ENCODE results near the gene CACNA1A. TPM values are rescaled to one million over a fixed set of nuclear protein-coding genes. Genes with fewer than 3 reads are reported as not detected.

The CACNA1A gene
- total RNA-seq, 1 donor, result 1.4 TPM

DNA sequence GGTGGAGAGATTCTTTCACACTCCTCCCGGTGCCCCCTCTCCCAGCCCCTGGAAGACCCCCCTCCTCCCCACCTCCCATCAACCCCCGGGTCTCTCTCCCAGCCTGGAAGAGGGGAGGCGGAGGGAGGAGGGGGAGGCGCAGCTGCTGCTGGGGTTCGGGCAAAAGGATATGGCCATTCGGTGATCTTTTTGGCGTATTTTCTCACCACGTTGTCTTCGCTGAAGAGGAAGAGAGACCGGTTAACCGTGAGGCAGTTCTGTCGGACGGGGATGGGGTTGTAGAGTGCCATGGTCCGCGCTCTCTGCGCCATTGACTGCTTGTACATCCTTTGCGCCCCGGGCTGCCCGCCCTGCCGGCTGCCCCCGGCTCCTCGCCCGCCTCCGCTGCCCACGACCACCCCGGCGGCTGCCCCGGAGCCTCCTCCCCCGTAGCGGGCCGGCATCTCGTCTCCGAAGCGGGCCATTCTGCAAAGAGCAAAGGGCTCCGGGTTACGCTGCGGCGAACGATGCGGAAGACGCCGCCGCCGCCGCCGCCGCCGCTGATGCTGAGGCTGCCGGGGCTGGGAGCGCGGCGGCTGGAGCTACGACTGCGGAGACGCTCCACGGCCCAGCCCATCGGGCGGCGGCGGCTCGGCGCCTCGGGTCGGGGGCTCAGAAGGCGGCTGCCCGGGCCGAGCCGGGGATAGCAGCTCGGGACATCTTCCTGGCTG is 363 bp downstream of the CACNA1A start:
- no peak for TF ChIP-seq CTCF (IDR thresholded peaks at IDR 0.05; ENCODE audit: extremely low read depth, low read depth, low read length)
- Histone ChIP-seq H3K4me2 (ENCODE audit: insufficient read depth, low read length) (peak overlapping the region; percentile 47), H3K36me3 (ENCODE audit: insufficient read depth, low read length) (no peaks in the 10 kb centered on the region), H3K4me3 (ENCODE audit: insufficient read depth, low read length) (peak overlapping the region; percentile 73), H3K4me1 (ENCODE audit: insufficient read depth, low read length) (peaks cover 8% of the 10 kb centered on the region), H3K79me2 (ENCODE audit: insufficient read depth, low read length) (no peaks in the 10 kb centered on the region), H4K20me1 (ENCODE audit: insufficient read depth, low read length) (no peaks in the 10 kb centered on the region), H3K27me3 (ENCODE audit: insufficient read depth, low read length) (peaks cover 50% of the 10 kb centered on the region), H2AFZ (ENCODE audit: low read length) (peak overlapping the region; percentile 46), H3K27ac (ENCODE audit: low read depth, low read length) (no peak overlapping the region), H3K9me3 (ENCODE audit: low read depth, low read length) (no peaks in the 10 kb centered on the region)
- peak; percentile 90 for DNase-seq (ENCODE audit: insufficient read length, low spot score, missing footprints)

DNA sequence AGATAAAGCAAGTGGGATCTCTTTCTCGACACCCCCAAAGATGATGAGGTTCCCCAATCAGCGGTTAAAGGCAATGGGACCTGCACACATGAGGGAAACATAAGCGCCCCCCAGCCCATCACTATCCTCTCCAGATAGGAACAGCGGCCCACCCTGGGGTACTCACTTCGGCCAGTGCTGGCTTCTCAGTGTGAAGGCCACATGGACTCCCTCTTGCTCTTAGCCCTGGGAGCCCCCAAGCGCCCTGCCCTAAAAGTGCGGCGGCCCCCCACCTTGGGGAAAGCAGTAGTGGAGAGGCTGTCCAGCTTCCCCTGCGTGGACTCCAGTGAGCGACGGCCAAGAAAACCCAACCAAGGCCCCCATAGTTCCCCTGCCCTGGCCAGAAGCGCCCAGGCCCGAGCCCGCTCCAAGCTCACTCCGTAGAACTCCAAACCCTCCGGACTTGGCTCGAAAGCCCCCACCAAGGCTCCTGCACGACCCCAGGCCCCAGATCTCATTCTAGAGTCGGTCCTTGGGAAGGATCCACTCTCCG is 1.0 kb downstream of the CACNA1A start:
- Histone ChIP-seq H3K27ac (ENCODE audit: low read depth, low read length) (no peak overlapping the region), H4K20me1 (ENCODE audit: insufficient read depth, low read length) (no peaks in the 10 kb centered on the region), H3K4me2 (ENCODE audit: insufficient read depth, low read length) (peak overlapping the region; percentile 47), H3K4me3 (ENCODE audit: insufficient read depth, low read length) (peak overlapping the region; percentile 73), H2AFZ (ENCODE audit: low read length) (no peak overlapping the region), H3K79me2 (ENCODE audit: insufficient read depth, low read length) (no peaks in the 10 kb centered on the region), H3K9me3 (ENCODE audit: low read depth, low read length) (no peaks in the 10 kb centered on the region), H3K36me3 (ENCODE audit: insufficient read depth, low read length) (no peaks in the 10 kb centered on the region), H3K27me3 (ENCODE audit: insufficient read depth, low read length) (peaks cover 44% of the 10 kb centered on the region), H3K4me1 (ENCODE audit: insufficient read depth, low read length) (peaks cover 8% of the 10 kb centered on the region)
- peak; percentile 76 for DNase-seq (ENCODE audit: insufficient read length, low spot score, missing footprints)
- no peak for TF ChIP-seq CTCF (IDR thresholded peaks at IDR 0.05; ENCODE audit: extremely low read depth, low read depth, low read length)

GRCh38 chr19:13503570-13504235 is 2.6 kb downstream of the CACNA1A start:
- Histone ChIP-seq H3K4me3 (ENCODE audit: insufficient read depth, low read length) (no peak overlapping the region), H3K4me2 (ENCODE audit: insufficient read depth, low read length) (no peak overlapping the region), H3K4me1 (ENCODE audit: insufficient read depth, low read length) (peaks cover 8% of the 10 kb centered on the region), H3K27ac (ENCODE audit: low read depth, low read length) (no peak overlapping the region), H3K27me3 (ENCODE audit: insufficient read depth, low read length) (peaks cover 34% of the 10 kb centered on the region), H2AFZ (ENCODE audit: low read length) (no peak overlapping the region), H4K20me1 (ENCODE audit: insufficient read depth, low read length) (no peaks in the 10 kb centered on the region), H3K9me3 (ENCODE audit: low read depth, low read length) (no peaks in the 10 kb centered on the region), H3K79me2 (ENCODE audit: insufficient read depth, low read length) (no peaks in the 10 kb centered on the region), H3K36me3 (ENCODE audit: insufficient read depth, low read length) (no peaks in the 10 kb centered on the region)
- no peak for TF ChIP-seq CTCF (IDR thresholded peaks at IDR 0.05; ENCODE audit: extremely low read depth, low read depth, low read length)
- no peak for DNase-seq (ENCODE audit: insufficient read length, low spot score, missing footprints)

DNA sequence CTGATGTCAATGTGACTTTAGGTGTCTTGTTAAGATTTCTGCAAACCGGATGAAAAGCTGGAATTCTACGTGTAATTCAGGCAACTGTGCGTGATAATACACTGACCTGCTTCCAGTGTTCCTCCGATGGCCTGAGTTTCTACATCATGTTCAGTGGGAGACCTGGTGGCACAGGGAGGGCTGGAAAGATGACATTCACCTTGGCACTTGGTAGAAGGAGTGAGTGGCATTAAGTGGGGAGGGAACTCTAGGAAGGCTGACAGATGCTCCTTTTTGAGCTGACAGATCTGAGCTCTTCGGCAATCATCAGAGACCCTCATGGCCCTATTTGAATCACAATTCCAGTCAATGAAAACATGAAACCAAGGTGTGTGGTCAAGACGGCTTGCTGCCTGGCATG is 4.0 kb downstream of the CACNA1A start:
- H3K4me1 ChIP-seq (ENCODE audit: insufficient read depth, low read length), result peaks cover 5% of the 10 kb centered on the region
- H4K20me1 ChIP-seq (ENCODE audit: insufficient read depth, low read length), result peaks cover 3% of the 10 kb centered on the region
- H3K27me3 ChIP-seq (ENCODE audit: insufficient read depth, low read length), result peaks cover 20% of the 10 kb centered on the region

More for the DNA sequence above, 4.0 kb downstream of the CACNA1A start:
- no peak overlapping the region for H3K4me3 ChIP-seq (ENCODE audit: insufficient read depth, low read length)
- H3K9me3 ChIP-seq (ENCODE audit: low read depth, low read length), result no peaks in the 10 kb centered on the region
- DNase-seq (ENCODE audit: insufficient read length, low spot score, missing footprints), result no peak
- no peaks in the 10 kb centered on the region for H3K36me3 ChIP-seq (ENCODE audit: insufficient read depth, low read length)
- H2AFZ ChIP-seq (ENCODE audit: low read length), result no peak overlapping the region
- H3K4me2 ChIP-seq (ENCODE audit: insufficient read depth, low read length), result no peak overlapping the region
- no peak overlapping the region for H3K27ac ChIP-seq (ENCODE audit: low read depth, low read length)
- no peak for TF ChIP-seq CTCF (IDR thresholded peaks at IDR 0.05; ENCODE audit: extremely low read depth, low read depth, low read length)
- no peaks in the 10 kb centered on the region for H3K79me2 ChIP-seq (ENCODE audit: insufficient read depth, low read length)
